IPS DF 6.9 (cell line): Measurements from ENCODE around the gene TRAPPC2.
"Not testable (repeated sequence)": the region's sequence is repeated elsewhere in the genome, so short reads cannot be mapped to it uniquely, and the experiment has no call there.

Source experiments
- DNase-seq: peaks from one replicate; pipeline ENCODE4 v3.0.0-alpha.2; 2013; ENCODE audit warnings: low read depth, low spot score
- H3K27ac ChIP-seq: one replicate; pipeline ENCODE4 v1.5.1; 2013; ENCODE audit warnings: low read length, control low read depth
- H3K27me3 ChIP-seq: 2 replicates; pipeline ENCODE4 v1.6.1; 2013; ENCODE audit warnings: mild to moderate bottlenecking, low read length; ENCODE audit not compliant: control insufficient read depth, insufficient read depth
- H3K36me3 ChIP-seq: 2 replicates; pipeline ENCODE4 v1.6.1; 2013; ENCODE audit warnings: low read length; ENCODE audit not compliant: control insufficient read depth, insufficient read depth
- H3K4me1 ChIP-seq: 2 replicates; pipeline ENCODE4 v1.6.1; 2013; ENCODE audit warnings: low read length; ENCODE audit not compliant: control insufficient read depth, insufficient read depth
- H3K4me3 ChIP-seq: 2 replicates; pipeline ENCODE4 v1.5.1; 2013; ENCODE audit warnings: mild to moderate bottlenecking, low read length
- H3K9me3 ChIP-seq: 2 replicates; pipeline ENCODE4 v1.6.1; 2013; ENCODE audit warnings: low read length, inconsistent platforms; ENCODE audit not compliant: control insufficient read depth, insufficient read depth
- WGBS: extraction: QIAGEN DNeasy Blood & Tissue Kit; methylation state at CpG from one replicate; pipeline ENCODE4 v1.1.7; 2013; ENCODE audit warnings: mixed read lengths, missing lambda C conversion rate; ENCODE audit not compliant: insufficient read length, insufficient coverage; 5-methylcytosine and 5-hydroxymethylcytosine counted together

Gene TRAPPC2

GRCh38 chrX:13690836-13691235 lies 43.6 kb downstream of the TRAPPC2 start:
- no peak overlapping the region for H3K4me3 ChIP-seq
- whole genome bisulfite sequencing: no CpG with 5 or more reads among the region's 3 CpGs
- no peaks in the 10 kb centered on the region for H3K4me1 ChIP-seq
- H3K36me3 ChIP-seq: no peaks in the 10 kb centered on the region
- no peak overlapping the region for H3K27ac ChIP-seq
- no peak for DNase-seq
- no peaks in the 10 kb centered on the region for H3K9me3 ChIP-seq
- no peaks in the 10 kb centered on the region for H3K27me3 ChIP-seq

- H3K27ac ChIP-seq: no peak overlapping the region
- H3K9me3 ChIP-seq: no peaks in the 10 kb centered on the region
- no peak for DNase-seq
- peak overlapping the region; percentile 99; the same call in 1 of the 2 replicates for H3K4me3 ChIP-seq
- no CpG with 5 or more reads among the region's 16 CpGs for WGBS
- no peaks in the 10 kb centered on the region for H3K4me1 ChIP-seq
- H3K27me3 ChIP-seq: no peaks in the 10 kb centered on the region
- H3K36me3 ChIP-seq: no peaks in the 10 kb centered on the region
These were observed 44.6 kb downstream of the TRAPPC2 start for GRCh38 chrX:13689741-13690211.

GRCh38 chrX:13688958-13689740 lies 45.3 kb downstream of the TRAPPC2 start, which contains the start of gene RAB9A:
TSS of gene RAB9A (plus strand) at chrX:13689128. CDS start at chrX:13708747, 19,619 bp downstream.
- Histone ChIP-seq H3K9me3 (no peaks in the 10 kb centered on the region), H3K4me3 (peak within 1 kb of the TSS; percentile 99; the same call in 1 of the 2 replicates), H3K27ac (no peak within 1 kb of the TSS), H3K36me3 (no peaks in the 10 kb centered on the region), H3K27me3 (no peaks in the 10 kb centered on the region), H3K4me1 (no peaks in the 10 kb centered on the region)
- DNase-seq: peak; percentile 11
- no CpG with 5 or more reads among the region's 68 CpGs for WGBS

- Histone ChIP-seq H3K4me1 (no peaks in the 10 kb centered on the region), H3K9me3 (no peaks in the 10 kb centered on the region), H3K27ac (no peak overlapping the region), H3K4me3 (peak overlapping the region; percentile 31; the same call in 1 of the 2 replicates), H3K36me3 (no peaks in the 10 kb centered on the region), H3K27me3 (no peaks in the 10 kb centered on the region)
- no CpG with 5 or more reads among the region's 13 CpGs for WGBS
- no peak for DNase-seq
These were observed 45.9 kb downstream of the TRAPPC2 start for GRCh38 chrX:13688384-13688957.

GRCh38 chrX:13687203-13687602 lies 47.2 kb downstream of the TRAPPC2 start:
- no peaks in the 10 kb centered on the region for H3K4me1 ChIP-seq
- no peak overlapping the region for H3K27ac ChIP-seq
- DNase-seq: no peak
- no peaks in the 10 kb centered on the region for H3K9me3 ChIP-seq
- no peaks in the 10 kb centered on the region for H3K27me3 ChIP-seq
- H3K4me3 ChIP-seq: no peak overlapping the region
- no peaks in the 10 kb centered on the region for H3K36me3 ChIP-seq
- no CpG with 5 or more reads among the region's 1 CpG for WGBS

GRCh38 chrX:13685126-13685763 lies 49.2 kb downstream of the TRAPPC2 start:
- Histone ChIP-seq H3K27ac (no peak overlapping the region), H3K36me3 (no peaks in the 10 kb centered on the region), H3K4me3 (no peak overlapping the region), H3K4me1 (no peaks in the 10 kb centered on the region), H3K9me3 (no peaks in the 10 kb centered on the region), H3K27me3 (no peaks in the 10 kb centered on the region)
- DNase-seq: no peak
- no CpG with 5 or more reads among the region's 3 CpGs for WGBS

GRCh38 chrX:13684361-13684760 lies 50.1 kb downstream of the TRAPPC2 start:
- no CpG with 5 or more reads among the region's 4 CpGs for WGBS
- Histone ChIP-seq H3K27me3 (no peaks in the 10 kb centered on the region), H3K4me1 (no peaks in the 10 kb centered on the region), H3K9me3 (no peaks in the 10 kb centered on the region), H3K27ac (no peak overlapping the region), H3K36me3 (no peaks in the 10 kb centered on the region), H3K4me3 (no peak overlapping the region)
- DNase-seq: no peak

- DNase-seq: no peak
- no peaks in the 10 kb centered on the region for H3K36me3 ChIP-seq
- no peak overlapping the region for H3K4me3 ChIP-seq
- H3K9me3 ChIP-seq: no peaks in the 10 kb centered on the region
- H3K27ac ChIP-seq: no peak overlapping the region
- H3K27me3 ChIP-seq: no peaks in the 10 kb centered on the region
- no peaks in the 10 kb centered on the region for H3K4me1 ChIP-seq
- WGBS: no CpG with 5 or more reads among the region's 7 CpGs
These were observed 52.8 kb downstream of the TRAPPC2 start for GRCh38 chrX:13681595-13681994.

GRCh38 chrX:13679700-13680099 lies 54.7 kb downstream of the TRAPPC2 start:
- not testable (repeated sequence) for H3K4me1 ChIP-seq, DNase-seq, H3K36me3 ChIP-seq, H3K9me3 ChIP-seq, H3K27me3 ChIP-seq, H3K27ac ChIP-seq, H3K4me3 ChIP-seq
- WGBS: no CpG with 5 or more reads among the region's 4 CpGs

GRCh38 chrX:13676885-13677284 lies 57.5 kb downstream of the TRAPPC2 start:
- Histone ChIP-seq H3K27me3 (no peaks in the 10 kb centered on the region), H3K4me3 (no peak overlapping the region), H3K4me1 (no peaks in the 10 kb centered on the region), H3K27ac (no peak overlapping the region), H3K36me3 (no peaks in the 10 kb centered on the region), H3K9me3 (no peaks in the 10 kb centered on the region)
- no peak for DNase-seq
